Ovary (tissue), 9 donors: ENCODE measurements around the gene DYNLT2. TPM values are rescaled to one million over a fixed set of nuclear protein-coding genes. Genes with fewer than 3 reads are reported as not detected.

Source experiments
- DNase-seq, 5 donors: peaks; one replicate each; pipeline ENCODE4 v3.0.0-alpha.2; 2019 to 2020
- H3K27ac ChIP-seq, 2 donors: fragments of 200-600 bp; one replicate each; pipeline versions ENCODE4 v1.5.1 to v1.8.0; 2019 to 2022
- H3K27me3 ChIP-seq: fragments of 200-600 bp; one replicate; pipeline ENCODE4 v1.8.0; 2022
- H3K36me3 ChIP-seq: fragments of 200-600 bp; sonication (generic); one replicate; pipeline ENCODE4 v1.5.1; 2019
- H3K4me1 ChIP-seq: one replicate; pipeline ENCODE4 v1.8.1; 2013; ENCODE audit warnings: mild to moderate bottlenecking, moderate library complexity; ENCODE audit not compliant: insufficient read depth
- H3K4me3 ChIP-seq: fragments of 200-600 bp; sonication (generic); one replicate; pipeline ENCODE4 v1.5.1; 2017
- H3K9me3 ChIP-seq, 2 donors: fragments of 200-600 bp in 1 of 2; sonication (generic) in 1 of 2; one replicate each; pipeline versions ENCODE4 v1.5.1 to v1.8.1; 2013 to 2019; ENCODE audit warnings: mild to moderate bottlenecking in 1 of 2, moderate library complexity in 1 of 2
- EP300 ChIP-seq: sonication (generic); formaldehyde crosslinking; IDR thresholded peaks from one replicate; pipeline ENCODE4 v1.6.1; 2017; ENCODE audit warnings: antibody characterized with exemption
- POLR2A ChIP-seq: fragments of 450-650 bp; IDR thresholded peaks from one replicate; pipeline ENCODE4 v1.6.1; 2017; ENCODE audit warnings: antibody characterized with exemption, mild to moderate bottlenecking, moderate library complexity
- WGBS, 3 donors: extraction: QIAGEN DNeasy Blood & Tissue Kit in 1 of 3; methylation state at CpG; one replicate each; pipeline versions ENCODE4 v1.1.5 to v1.1.7; 2013 to 2017; 5-methylcytosine and 5-hydroxymethylcytosine counted together
- intact Hi-C, 4 donors: fragments of 100-400 bp; cut with DNase I; formaldehyde crosslinking; loops; one replicate each; pipeline versions ENCODE4 v1.11.0 to v1.15.1; 2022 to 2023
- polyA plus RNA-seq, 2 donors: library from polyadenylated mRNA; stranded (reverse); fragments of 200-250 nt in 1 of 2; fragments of 350-450 nt in 1 of 2; fragmentation: Illumina TruSeq in 1 of 2; extraction: RNeasy Lipid Tissue Mini Kit (QIAGEN cat#74804) in 1 of 2; gene quantifications; one replicate each; pipeline ENCODE4 v1.2.3, GENCODE V29; 2013 to 2014
- total RNA-seq, 7 donors: library from RNA; depleted of rRNA in 2 of 7; stranded (reverse); fragments of >200 nt in 2 of 7; fragmentation: NEBNext Ultra II Directional in 3 of 7; extraction: Animal tissue kit (Norgen Biotek cat#: 25700) in 3 of 7; gene quantifications; one replicate each; pipeline versions ENCODE4 v1.1.0 to v1.2.4, GENCODE V29; 2016 to 2023
- TF ChIP-seq, protein P1 (sequence below), 3 donors: fragments of 450-650 bp in 2 of 3; fragments of 200-600 bp in 1 of 3; IDR thresholded peaks; one replicate each; pipeline versions ENCODE4 v1.5.1 to v1.8.0; 2016 to 2022; ENCODE audit warnings: antibody characterized with exemption in 3 of 3, mild to moderate bottlenecking in 1 of 3
- donor health status: DM: no; HTN: no; CAD: no; lungs with moderate emphysema.
- donor health status: DM: no; HTN: no; CAD: no.
- donor health status: Bipolar disorder and iron deficiency.
- donor health status: DM: yes; HTN: yes; CAD: no.
- donor health status: DM: no; HTN: no; CAD: no.
- donor health status: DM: yes; HTN: yes; CAD: no.

DYNLT2 gene
- total and polyA plus RNA-seq, 9 donors = 1.7 to 4.6 (median 3.1) TPM

DNA sequence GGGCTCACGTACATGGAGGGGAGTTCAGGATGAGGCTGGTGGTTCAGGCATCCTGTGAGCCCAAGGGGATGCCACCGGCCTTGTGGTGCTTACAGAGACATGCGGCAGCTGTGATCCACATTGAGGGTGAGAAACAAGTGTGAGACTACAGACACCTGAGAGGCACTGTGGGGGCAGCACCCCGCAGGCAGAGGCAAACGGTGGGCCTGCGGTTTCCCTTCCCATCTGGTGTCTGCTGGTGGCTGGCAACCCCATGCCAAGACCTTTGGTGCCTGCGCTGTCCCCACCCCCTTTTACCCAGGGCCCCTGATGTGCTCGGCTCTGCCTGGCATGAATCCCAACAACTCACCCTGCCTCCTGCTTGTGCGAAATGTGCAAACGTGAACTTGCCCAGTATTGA, 42.0 kb upstream of the DYNLT2 start:
- no peaks in the 10 kb centered on the region for H3K36me3 ChIP-seq
- no peak overlapping the region for H3K4me3 ChIP-seq
- H3K9me3 ChIP-seq = no peaks in the 10 kb centered on the region
- 81 to 91% (median 82%) methylated on average over 10 of the region's 10 CpGs for WGBS, 3 donors
- H3K27me3 ChIP-seq = no peaks in the 10 kb centered on the region
- no peak overlapping the region for H3K27ac ChIP-seq
- intact Hi-C loops = loop anchor here in 2 of 4 donors (5.0 kb wide), 2 partner anchors 499 to 734 kb away; partner anchors contain the start of gene DLL1 (in 1 of the 2)
- no peaks in the 10 kb centered on the region for H3K4me1 ChIP-seq
- no peak for DNase-seq
- TF ChIP-seq POLR2A = no peak
- TF ChIP-seq EP300 = no peak
- TF ChIP-seq, protein P1, sequence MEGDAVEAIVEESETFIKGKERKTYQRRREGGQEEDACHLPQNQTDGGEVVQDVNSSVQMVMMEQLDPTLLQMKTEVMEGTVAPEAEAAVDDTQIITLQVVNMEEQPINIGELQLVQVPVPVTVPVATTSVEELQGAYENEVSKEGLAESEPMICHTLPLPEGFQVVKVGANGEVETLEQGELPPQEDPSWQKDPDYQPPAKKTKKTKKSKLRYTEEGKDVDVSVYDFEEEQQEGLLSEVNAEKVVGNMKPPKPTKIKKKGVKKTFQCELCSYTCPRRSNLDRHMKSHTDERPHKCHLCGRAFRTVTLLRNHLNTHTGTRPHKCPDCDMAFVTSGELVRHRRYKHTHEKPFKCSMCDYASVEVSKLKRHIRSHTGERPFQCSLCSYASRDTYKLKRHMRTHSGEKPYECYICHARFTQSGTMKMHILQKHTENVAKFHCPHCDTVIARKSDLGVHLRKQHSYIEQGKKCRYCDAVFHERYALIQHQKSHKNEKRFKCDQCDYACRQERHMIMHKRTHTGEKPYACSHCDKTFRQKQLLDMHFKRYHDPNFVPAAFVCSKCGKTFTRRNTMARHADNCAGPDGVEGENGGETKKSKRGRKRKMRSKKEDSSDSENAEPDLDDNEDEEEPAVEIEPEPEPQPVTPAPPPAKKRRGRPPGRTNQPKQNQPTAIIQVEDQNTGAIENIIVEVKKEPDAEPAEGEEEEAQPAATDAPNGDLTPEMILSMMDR (IDR thresholded peaks at IDR 0.05) = no peak

DNA sequence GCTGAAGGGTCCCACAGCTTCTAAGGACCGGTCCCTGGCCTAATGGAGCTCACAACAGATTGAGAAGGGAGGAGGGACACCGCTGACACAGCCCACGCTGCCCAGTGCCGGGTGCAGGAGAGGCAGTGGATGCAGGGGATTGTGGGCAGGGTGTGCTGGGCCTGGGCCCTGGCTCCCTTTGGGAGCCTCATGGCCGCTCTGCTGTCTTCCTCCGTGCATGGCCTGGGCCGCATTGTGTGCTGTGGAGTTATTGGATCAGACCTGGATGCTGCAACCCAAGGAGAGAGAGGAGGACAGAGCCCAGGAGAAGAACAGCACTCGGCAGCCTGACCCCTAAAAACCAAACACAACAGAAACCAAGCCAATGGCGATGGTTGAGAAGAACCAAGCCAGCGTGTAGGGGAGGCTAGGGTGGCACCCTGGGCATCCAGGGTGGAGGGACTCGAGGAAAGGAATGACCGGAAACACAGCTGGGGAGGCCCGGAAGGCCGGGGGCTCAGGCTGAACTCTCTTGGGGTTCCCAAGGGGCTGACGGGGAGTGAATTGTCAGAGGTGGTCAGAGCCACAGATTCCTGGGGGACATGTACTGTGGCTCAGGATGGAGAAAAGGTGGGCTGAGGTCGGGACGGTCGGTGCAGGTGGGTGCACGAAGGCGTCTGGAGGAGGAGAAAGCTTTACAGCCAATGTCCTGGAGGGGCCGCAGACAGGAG, 41.1 kb upstream of the DYNLT2 start:
- no peaks in the 10 kb centered on the region for H3K4me1 ChIP-seq
- no peak overlapping the region for H3K4me3 ChIP-seq
- no peak overlapping the region for H3K27ac ChIP-seq
- 91% methylated on average over 21 of the region's 21 CpGs for WGBS, 3 donors
- no peaks in the 10 kb centered on the region for H3K9me3 ChIP-seq
- no peaks in the 10 kb centered on the region for H3K36me3 ChIP-seq
- TF ChIP-seq EP300 (no peak), POLR2A (no peak)
- TF ChIP-seq, protein P1 (IDR thresholded peaks at IDR 0.05) = no peak
- no peak for DNase-seq
- H3K27me3 ChIP-seq = no peaks in the 10 kb centered on the region
- intact Hi-C loops = loop anchor here in 2 of 4 donors (5.0 kb wide), 2 partner anchors 500 to 735 kb away; partner anchors contain the start of gene DLL1 (in 1 of the 2)

DNA sequence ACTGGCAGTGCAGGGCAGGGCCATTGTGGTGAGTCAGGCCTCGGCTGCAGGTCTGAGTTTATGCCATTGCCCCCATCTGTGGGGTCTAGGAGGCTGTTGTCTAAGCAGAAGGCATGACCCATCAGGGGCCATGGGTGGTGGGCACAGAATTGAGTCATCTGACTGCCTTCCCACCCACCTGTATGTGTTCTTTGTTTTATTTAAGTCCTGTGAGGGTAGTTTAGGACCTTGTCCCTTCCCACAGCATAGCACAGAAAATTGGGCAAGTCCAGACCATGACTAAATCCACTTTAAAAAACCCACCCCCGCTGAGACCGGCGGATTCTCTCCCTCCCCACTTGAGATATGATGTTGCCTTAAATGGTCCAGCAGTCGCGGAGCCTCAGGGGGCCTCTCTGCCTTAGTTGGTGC, 40.4 kb upstream of the DYNLT2 start:
- Histone ChIP-seq H3K36me3 (no peaks in the 10 kb centered on the region), H3K9me3 (no peaks in the 10 kb centered on the region), H3K4me1 (no peaks in the 10 kb centered on the region), H3K4me3 (no peak overlapping the region), H3K27me3 (no peaks in the 10 kb centered on the region), H3K27ac (no peak overlapping the region)
- 57 to 67% (median 67%) methylated on average over 6 of the region's 6 CpGs for WGBS, 3 donors
- DNase-seq = no peak
- TF ChIP-seq EP300 = no peak
- TF ChIP-seq, protein P1 (IDR thresholded peaks at IDR 0.05) = no peak
- TF ChIP-seq POLR2A = no peak
- intact Hi-C loops = loop anchor here in 2 of 4 donors (5.0 kb wide), 2 partner anchors 501 to 736 kb away; partner anchors contain the start of gene DLL1 (in 1 of the 2)

DNA sequence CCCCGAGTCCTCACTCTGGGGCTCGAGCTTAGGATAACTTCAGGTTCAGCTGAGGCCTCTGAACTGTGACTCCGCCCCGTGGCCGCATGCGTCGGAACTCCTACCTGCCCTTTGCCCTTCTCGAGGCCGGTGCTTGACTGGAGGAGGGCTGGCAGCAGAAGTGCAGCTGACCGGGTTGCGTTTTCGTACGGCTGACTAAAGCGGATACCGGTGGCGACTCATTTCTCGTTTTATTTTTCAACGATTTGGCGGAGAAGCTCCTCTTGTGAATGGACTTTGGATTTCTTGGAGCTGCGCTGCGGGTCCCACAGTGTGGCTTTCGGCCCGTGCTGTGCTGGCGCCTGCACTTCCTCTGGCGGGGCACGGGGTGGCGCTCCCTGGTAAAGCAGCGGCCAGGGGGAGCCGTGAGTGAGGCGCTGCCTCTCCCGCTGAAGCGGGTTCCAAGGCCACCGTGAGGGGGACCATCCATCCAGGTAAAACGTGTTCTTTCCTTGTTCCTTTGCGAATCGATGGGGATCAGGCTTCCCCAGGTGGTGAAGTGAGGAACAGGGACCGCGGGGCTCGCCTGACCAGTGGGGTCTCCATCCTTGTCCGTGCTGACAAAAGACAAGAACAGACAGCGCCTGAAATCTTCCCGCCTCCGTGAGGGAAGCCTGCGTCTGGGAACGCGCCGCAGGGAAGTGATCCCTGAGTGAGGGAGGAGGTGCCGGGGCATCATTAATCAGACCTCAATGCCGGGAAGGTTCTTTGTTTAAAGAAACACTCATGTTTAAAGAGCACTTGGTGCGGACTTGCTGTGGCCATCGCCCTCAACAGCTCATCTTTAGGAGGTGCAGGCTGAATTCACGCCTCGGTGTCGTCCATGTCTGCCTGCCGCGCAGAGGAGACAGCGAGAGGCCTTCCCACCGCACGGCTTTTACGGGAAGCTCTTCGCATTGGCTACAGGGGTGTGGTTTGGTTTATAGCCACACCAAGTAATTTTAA, 38.9 kb upstream of the DYNLT2 start:
- Histone ChIP-seq H3K4me1 (no peaks in the 10 kb centered on the region), H3K27me3 (no peaks in the 10 kb centered on the region), H3K4me3 (peak overlapping the region; percentile 49), H3K9me3 (no peaks in the 10 kb centered on the region), H3K36me3 (no peaks in the 10 kb centered on the region), H3K27ac (peak overlapping the region; percentile 80 to 90)
- TF ChIP-seq, protein P1 (IDR thresholded peaks at IDR 0.05) = peak; percentile 94 to 97 (median 96)
- TF ChIP-seq EP300 = no peak
- peak; percentile 21 for TF ChIP-seq POLR2A
- intact Hi-C loops = loop anchor here in 2 of 4 donors (5.0 kb wide), 2 partner anchors 502 to 737 kb away; partner anchors contain the start of gene DLL1 (in 1 of the 2)
- WGBS, 3 donors = 0 to 1% (median 0%) methylated on average over 61 of the region's 61 CpGs
- DNase-seq = peak; percentile 76 to 85 (median 81)
